ENCODE data around the gene UNC45A. TPM values are rescaled to one million over a fixed set of nuclear protein-coding genes. Genes with fewer than 3 reads are reported as not detected.

The UNC45A gene
- total and polyA plus RNA-seq, 2 of the 4 experiments (the other 2 are of a cell fraction), result 68.9 to 100 TPM

GRCh38 chr15:90966262-90966661 is 31.2 kb downstream of the UNC45A start:
- no peak overlapping the region for H2BK20ac ChIP-seq (ENCODE audit: low read depth, low read length)
- no peak overlapping the region for H3K56ac ChIP-seq (ENCODE audit: extremely low read depth, insufficient read depth, low read length)
- DNase-seq (no peak), ATAC-seq (ENCODE audit: low read depth) (no peak)
- intact Hi-C loops (cut with micrococcal nuclease), result no loop called here
- no peaks in the 10 kb centered on the region for H3K27me3 ChIP-seq (ENCODE audit: control insufficient read depth, insufficient read depth, low read length)
- H3K14ac ChIP-seq (replicated peaks; ENCODE audit: low read depth, low read length), result no peak overlapping the region
- ChIA-PET CTCF (interaction anchor here (0.8 to 1.5 kb wide), 2 partner anchors 10 to 13 kb away, joined by 4 to 5 read pairs; no protein-coding TSS in a partner anchor), POLR2A (ENCODE audit: unreplicated experiment) (no interaction called here)
- no peak overlapping the region for H3K18ac ChIP-seq (ENCODE audit: low read depth, low read length)
- no peaks in the 10 kb centered on the region for H4K20me1 ChIP-seq (ENCODE audit: insufficient read depth, low read length)
- no peaks in the 10 kb centered on the region for H3K4me1 ChIP-seq (ENCODE audit: control insufficient read depth, insufficient read depth, low read length)
- H2BK120ac ChIP-seq (ENCODE audit: low read depth, low read length), result no peak overlapping the region
- H2AFZ ChIP-seq (replicated peaks; ENCODE audit: low read length, poor library complexity), result no peak overlapping the region
- H3K79me1 ChIP-seq (ENCODE audit: low read depth in 1 of 2, low read length in 2 of 2), result peaks cover 8 to 28% of the 10 kb centered on the region in 2 experiments
- no peak overlapping the region for H3K9ac ChIP-seq (ENCODE audit: low read depth, low read length)
- TSS peak; percentile 83 for BruUV-seq (replicated peaks)
- no peak overlapping the region for H2AK9ac ChIP-seq (replicated peaks; ENCODE audit: low read depth, low read length, poor library complexity)
- in situ Hi-C loops (cut with MboI; ENCODE audit: low sequenced_read_pairs), result no loop called here
- H4K8ac ChIP-seq (ENCODE audit: low read depth in 2 of 2, low read length in 2 of 2), result no peak overlapping the region
- H3K23ac ChIP-seq (ENCODE audit: low read depth, low read length), result no peak overlapping the region
- no peak overlapping the region for H3K27ac ChIP-seq (ENCODE audit: insufficient read depth, low read length)
- H2AK5ac ChIP-seq (ENCODE audit: low read depth, low read length), result no peak overlapping the region
- dilution Hi-C loops (cut with HindIII; ENCODE audit: low sequenced_read_pairs, unreplicated experiment), result no loop called here
- 0 out of 2 replicates have a peak, but pooled peaks cover 5% of the 10 kb centered on the region for H3K9me1 ChIP-seq (ENCODE audit: insufficient read depth, low read length)
- H4K5ac ChIP-seq (ENCODE audit: low read depth, low read length), result no peak overlapping the region
- no peaks in the 10 kb centered on the region for H3K9me3 ChIP-seq (ENCODE audit: control insufficient read depth, insufficient read depth, low read length)
- no peak overlapping the region for H3K4me2 ChIP-seq (ENCODE audit: low read depth, low read length)
- no peak overlapping the region for H2BK5ac ChIP-seq (ENCODE audit: low read depth, low read length, poor library complexity, severe bottlenecking)
- peaks cover 33% of the 10 kb centered on the region for H3K36me3 ChIP-seq (ENCODE audit: control insufficient read depth, insufficient read depth, low read length)
- H3K4me3 ChIP-seq (ENCODE audit: insufficient read depth, low read depth, low read length), result no peak overlapping the region
- H3K4ac ChIP-seq (ENCODE audit: low read depth, low read length), result no peak overlapping the region
- WGBS, 2 experiments (ENCODE audit: extremely low coverage in 2 of 2, insufficient read length in 1 of 2), result 100% methylated on average over 1 of the region's 9 CpGs; no CpG with 5 or more reads in 1 of the 2 experiments
- no peak overlapping the region for H2BK15ac ChIP-seq (ENCODE audit: low read depth, low read length)
- no peak overlapping the region for H4K91ac ChIP-seq (ENCODE audit: insufficient read depth, low read depth, low read length)
- TF ChIP-seq POLR2A (IDR thresholded peaks at IDR 0.05; ENCODE audit: low read depth, low read length), result no peak

All from IMR-90 (cell line).